Glomerular visceral epithelial cell (primary cell): ENCODE data around the gene SFXN3.

Experiments
- DNase-seq: peaks from one replicate; pipeline ENCODE4 v3.0.0-alpha.2; 2016; ENCODE audit errors: extremely low spot score

Gene SFXN3, protein sequence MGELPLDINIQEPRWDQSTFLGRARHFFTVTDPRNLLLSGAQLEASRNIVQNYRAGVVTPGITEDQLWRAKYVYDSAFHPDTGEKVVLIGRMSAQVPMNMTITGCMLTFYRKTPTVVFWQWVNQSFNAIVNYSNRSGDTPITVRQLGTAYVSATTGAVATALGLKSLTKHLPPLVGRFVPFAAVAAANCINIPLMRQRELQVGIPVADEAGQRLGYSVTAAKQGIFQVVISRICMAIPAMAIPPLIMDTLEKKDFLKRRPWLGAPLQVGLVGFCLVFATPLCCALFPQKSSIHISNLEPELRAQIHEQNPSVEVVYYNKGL

DNA sequence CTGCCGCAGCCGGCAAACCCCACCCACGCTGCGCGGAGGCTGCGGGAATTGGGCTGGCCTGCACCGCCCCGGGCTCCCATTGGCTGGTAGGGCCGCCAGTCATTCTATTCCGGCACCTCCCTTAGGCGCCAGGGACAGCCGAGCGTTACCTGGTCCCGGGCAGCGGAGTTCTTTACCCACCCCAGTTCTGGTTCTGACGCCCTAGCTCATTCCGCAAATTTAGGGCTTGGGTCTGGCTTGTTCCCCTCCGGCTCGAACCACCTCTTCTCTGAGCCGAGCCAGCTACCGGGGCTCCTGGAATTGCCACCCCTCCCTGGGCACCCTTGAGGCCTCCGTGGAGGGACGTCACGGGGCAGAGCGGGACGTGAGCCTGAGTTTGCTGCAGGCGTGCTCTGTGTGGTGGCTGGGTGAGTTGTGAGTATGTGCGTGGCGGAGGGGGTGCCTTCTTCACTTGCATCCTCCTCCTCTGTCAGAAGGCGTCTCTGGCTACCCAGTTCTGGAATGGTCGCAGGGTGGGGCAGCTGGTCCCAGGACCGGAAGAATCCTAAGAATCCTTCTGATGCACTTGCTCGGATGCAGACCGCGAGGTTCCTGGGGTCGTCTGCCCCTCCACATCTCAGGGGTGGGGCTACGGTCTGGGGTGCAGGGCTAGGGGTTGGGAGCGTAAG lies at the start of gene SFXN3, which contains the start of gene PDZD7:
Gene SFXN3, plus strand, starts transcription at position 107 of the 668 bp plus-strand sequence. CDS start 3,461 bp downstream, outside the sequence.
Gene PDZD7, minus strand, starts transcription at position 2 of the 668 bp plus-strand sequence. CDS start 910 bp downstream, outside the sequence.
- peak; percentile 96 for DNase-seq

DNA sequence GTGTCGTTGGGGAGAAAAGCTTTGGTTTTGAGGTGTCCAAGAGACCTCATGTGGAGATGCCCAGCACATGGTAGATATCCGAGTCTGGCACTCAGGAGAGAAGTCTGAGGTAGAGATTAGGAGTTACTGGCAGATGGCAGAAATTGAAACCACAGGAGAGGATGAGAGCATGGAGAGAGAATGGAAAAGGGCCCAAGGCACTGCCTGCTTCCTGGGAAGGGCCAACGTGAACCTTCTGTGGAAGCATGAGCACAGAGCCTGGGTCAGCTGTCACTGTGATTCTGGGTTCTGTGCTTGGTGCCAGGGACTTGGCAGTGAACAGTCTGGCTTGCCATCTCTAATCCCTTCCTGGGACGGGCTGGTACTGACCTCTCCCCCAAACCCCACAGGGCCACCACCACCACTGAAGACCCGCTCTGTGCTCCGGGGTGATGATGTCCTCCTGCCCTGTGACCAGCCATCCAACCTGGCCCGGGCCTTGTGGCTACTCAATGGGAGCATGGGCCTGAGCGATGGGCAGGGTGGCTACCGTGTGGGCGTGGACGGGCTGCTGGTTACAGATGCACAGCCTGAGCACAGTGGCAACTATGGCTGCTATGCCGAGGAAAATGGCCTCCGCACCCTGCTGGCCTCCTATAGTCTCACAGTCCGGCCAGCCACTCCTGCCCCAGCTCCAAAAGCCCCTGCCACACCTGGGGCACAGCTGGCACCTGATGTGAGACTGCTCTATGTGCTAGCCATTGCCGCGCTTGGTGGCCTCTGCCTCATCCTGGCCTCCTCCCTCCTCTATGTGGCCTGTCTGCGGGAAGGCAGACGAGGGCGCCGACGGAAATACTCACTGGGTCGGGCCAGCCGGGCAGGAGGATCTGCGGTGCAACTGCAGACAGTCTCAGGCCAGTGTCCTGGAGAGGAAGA lies 47.9 kb upstream of the SFXN3 start:
- DNase-seq, result no peak

DNA sequence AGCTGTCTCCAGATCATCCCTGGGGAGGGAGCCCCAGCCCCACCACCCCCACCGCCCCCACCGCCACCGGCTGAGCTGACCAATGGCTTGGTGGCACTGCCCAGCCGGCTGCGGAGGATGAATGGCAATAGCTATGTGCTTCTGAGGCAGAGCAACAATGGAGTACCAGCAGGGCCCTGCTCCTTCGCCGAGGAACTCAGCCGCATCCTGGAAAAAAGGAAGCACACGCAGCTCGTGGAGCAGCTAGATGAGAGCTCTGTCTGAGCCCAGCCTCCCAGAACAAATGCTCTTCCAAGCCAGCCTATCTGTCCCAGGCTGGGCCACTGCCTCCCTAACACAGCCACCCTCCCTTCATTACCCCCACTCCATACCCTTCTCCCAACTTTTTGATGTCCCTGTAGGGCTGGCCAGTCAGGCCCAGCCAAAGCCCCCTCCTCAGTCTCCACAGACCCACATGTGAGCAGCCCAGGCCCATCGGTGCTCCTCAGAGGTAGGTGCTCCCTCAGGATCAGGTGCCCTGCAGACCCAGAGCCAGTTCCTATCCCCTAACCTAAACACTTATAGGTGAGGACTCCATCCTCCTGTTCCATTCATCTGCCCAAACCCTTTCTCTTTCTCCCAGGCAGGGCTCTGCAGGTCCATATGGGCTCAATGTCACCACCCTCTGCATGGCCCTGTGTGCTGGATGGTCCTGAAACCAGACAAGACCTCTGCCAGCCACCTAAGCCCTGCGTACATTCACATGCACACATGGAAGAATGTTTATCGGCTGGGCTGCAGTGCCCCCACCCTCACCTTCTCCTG lies 47.0 kb upstream of the SFXN3 start:
- no peak for DNase-seq

DNA sequence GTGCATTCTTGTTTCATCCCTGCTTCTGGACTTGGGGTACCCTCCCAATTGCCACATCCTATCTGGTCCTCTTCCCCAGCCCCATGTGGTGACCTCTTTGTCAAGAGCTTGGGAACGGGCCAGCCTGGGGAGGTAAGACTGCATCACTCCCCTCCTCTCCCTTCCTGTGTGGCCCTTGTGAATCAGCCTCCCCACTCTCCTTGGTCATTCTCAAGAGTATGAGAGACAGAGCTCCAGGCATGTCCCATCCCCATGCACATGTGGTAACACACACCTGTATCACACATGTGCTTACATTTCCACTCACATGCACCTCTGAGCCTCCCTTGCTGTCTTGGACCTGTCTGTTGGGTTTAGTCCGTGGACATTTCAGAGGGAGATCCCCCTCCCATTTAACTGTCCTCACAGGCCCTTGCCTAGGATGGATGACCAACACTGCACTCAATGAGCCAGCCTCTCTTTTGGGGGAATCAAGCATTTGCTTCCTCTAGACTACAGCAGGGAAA lies 46.3 kb upstream of the SFXN3 start:
- DNase-seq, result no peak

DNA sequence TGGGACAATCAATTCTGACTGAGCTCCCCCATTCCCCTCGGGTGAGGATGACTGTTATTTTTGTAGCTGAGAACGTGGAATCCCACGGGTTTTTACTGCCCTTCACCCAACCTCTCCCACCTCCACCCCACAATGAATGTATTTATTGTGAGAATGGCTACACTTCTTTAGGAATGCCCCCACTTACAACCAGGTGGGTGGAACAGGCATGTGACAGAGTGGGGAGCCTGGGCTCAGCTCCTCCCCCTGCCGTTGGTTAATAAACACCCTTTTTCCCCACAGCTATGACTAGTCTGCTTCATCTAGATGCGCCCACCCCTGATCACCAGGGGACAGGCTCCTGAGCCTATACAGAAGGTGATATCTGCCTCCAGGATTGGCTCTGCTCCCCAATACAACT lies 45.7 kb upstream of the SFXN3 start:
- DNase-seq, result no peak

DNA sequence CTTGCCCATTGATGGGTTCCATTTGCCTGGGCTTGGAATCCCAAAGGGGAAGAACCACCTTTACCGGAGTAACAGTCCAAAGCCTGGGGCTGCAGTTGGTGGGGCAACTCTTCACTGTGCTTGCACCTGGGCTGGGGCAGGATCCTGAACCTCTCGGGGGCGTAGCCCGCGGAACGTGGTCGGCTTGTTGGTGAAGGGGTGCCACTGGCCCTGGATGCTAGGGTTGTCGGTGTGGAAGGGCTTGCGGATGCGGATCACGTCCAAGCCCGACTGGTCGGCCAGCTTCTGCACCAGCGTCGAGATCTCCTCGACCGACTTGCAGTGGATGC lies 44.4 kb upstream of the SFXN3 start:
- no peak for DNase-seq

DNA sequence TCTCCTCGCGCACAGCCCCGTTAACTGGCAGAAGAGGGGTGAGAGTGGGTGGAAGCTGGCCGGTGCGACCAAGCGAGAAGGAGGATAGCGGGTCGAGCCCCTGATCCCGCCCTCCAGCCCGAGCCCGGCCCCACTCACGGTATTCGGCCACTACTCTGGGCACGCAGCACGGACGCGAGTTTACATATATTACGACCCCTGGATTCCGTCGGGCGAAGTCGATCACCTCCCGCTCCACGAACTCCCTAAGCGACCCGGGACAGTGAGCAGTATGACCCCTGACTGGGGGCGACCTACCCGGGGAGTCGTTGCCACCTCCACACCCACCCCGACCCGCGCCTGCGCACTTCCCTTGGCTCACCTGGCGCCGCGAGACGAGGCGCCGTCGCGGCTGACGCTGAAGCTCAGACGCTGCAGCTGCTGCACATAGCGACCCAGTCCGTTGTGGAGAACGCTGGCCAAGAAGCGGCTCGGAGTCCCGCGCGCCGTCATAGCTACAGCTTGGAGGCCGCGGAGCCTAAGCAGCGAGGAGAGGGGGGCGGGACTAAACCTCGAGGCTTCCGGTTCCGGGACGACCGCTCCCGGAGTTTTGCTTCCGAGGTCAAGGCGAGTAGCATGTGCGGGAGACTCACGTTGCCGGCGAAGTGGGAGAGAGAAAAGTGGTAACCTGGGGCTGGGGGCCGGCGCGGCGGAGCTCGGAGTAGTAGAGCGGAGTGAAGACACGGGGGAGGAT lies 43.9 kb upstream of the SFXN3 start, which contains the start of the genes MRPL43 and TWNK:
Gene MRPL43, minus strand, starts transcription at position 546 of the 733 bp plus-strand sequence. Its CDS starts 54 bp downstream, at position 492.
Gene TWNK, plus strand, starts transcription at position 592 of the 733 bp plus-strand sequence. CDS start 668 bp downstream, outside the sequence.
- DNase-seq, result peak; percentile 71

DNA sequence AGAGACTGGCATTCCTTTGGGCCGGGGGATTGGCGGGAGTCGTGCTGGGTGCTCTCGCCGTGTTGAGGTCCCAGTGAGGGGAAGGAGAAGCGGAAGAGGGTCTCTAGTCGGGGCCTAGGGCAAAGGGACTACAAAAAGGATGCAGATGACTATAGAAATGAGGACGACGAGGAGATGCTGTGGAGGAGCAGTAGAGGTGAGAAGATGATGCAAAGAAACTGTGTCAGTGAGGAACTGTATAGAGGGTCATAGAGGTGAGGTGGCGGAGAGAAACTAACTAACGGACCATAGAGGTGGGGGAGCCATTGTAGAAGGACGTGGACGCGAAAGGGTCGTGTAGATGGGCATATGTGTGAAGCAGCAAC lies 43.4 kb upstream of the SFXN3 start:
- DNase-seq, result no peak

DNA sequence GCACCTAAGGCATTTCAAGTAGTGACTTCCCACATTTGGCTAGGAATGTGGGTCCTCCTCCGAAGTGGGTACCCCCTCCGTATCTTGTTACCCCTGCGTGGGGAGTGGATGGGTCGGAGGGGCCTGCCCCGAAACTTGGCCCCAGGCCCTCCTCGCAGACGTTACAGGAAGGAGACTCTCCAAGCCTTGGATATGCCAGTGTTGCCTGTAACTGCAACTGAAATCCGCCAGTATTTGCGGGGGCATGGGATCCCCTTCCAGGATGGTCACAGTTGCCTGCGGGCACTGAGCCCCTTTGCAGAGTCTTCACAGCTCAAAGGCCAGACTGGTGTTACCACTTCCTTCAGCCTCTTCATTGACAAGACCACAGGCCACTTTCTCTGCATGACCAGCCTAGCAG lies 42.9 kb upstream of the SFXN3 start:
- DNase-seq, result no peak

DNA sequence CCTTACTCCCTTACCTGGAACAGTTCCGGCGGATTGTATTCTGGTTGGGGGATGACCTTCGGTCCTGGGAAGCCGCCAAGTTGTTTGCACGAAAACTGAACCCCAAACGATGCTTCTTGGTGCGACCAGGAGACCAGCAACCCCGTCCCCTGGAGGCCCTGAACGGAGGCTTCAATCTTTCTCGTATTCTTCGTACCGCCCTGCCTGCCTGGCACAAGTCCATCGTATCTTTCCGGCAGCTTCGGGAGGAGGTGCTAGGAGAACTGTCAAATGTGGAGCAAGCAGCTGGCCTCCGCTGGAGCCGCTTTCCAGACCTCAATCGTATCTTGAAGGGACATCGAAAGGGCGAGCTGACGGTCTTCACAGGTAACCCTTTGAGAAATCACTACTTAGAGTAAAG lies 41.9 kb upstream of the SFXN3 start:
- DNase-seq, result no peak

DNA sequence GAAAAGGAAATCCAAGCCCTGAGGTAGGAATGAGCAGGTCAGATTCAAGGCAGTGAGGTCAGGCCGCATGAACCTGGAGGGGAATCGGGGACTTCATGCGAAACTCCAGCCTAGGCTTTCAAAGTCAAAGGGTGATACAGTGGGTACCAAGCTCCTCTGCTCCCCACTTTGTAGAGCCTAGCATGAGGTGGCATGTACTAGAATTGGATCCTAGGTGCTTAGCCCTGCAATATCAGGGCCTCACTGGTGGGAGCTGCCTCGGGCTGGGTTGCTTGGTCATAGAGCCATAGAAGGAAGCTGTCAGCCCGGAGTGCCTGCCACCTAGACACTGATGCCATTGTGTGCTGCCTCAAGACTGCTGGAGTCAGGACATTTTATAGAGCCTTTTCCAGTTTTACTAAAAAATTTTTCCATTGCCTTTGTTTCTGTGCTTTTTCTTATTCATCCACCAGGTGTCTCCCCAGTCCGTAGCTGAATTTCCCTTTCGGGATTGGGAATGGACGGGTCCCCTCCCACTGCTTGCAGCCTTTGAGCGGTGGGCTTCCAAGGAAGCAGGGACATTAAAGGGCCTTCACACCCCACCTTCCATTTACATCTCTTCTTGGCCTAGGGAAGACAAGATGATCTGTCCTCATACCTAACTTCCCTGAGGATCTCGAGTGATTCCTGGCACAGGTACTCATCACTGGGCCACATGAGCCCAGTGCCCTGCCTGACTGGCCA lies 36.9 kb upstream of the SFXN3 start:
- peak; percentile 41 for DNase-seq

DNA sequence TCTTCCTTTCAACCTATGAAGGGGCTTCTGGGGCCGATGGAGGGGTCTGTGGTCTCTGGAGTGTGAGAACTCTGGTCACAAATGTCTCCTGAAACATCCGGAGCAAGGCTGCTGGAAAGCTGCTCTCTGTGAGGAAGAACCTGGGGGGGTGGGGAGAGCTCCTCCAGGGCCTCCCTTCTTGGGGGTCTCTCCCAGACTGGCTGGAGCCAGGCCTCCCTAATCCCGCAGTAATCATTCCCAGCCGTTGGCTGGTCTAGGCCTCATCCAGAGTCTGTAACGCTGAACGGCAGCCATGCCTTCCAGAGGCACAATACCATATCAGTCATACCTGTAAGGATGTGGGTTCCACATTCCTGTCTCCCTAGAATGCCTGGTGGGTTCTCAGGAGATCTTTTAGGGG lies 35.9 kb upstream of the SFXN3 start:
- DNase-seq, result no peak

DNA sequence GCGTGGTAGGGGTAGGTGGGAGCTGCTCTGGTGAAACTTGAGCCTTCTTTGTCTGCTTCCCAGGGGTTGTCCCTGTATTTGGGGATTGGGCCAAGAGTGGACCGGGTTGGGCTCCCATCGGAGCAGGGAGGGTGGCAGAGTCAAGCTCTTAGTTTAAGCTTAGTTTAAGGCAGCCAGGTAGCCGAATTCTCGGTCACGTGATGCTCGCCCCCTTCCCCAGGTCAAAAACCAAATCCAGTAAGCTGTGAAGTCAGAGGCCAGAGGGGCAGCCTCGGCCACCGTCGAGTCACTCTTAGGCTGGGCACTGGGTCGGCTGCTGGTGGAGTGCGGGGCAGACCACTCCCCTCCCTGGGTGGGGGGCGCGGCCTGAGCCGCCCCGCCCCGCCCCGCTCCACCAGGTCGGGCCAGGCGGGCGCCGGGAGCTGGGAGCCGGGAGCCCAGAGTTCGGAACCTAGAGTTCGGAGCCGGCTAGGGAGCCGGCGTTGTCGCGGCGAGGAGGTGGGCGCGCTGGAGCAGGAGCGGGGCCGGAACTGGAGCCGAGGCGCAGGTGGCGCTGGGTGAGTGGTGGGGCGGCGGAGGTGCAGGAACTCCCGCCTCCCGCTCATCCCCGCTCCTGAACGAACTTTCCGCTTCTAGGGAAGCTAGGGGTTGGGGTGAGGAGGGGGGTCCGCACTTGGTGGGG lies 34.2 kb upstream of the SFXN3 start:
- peak; percentile 44 for DNase-seq

DNA sequence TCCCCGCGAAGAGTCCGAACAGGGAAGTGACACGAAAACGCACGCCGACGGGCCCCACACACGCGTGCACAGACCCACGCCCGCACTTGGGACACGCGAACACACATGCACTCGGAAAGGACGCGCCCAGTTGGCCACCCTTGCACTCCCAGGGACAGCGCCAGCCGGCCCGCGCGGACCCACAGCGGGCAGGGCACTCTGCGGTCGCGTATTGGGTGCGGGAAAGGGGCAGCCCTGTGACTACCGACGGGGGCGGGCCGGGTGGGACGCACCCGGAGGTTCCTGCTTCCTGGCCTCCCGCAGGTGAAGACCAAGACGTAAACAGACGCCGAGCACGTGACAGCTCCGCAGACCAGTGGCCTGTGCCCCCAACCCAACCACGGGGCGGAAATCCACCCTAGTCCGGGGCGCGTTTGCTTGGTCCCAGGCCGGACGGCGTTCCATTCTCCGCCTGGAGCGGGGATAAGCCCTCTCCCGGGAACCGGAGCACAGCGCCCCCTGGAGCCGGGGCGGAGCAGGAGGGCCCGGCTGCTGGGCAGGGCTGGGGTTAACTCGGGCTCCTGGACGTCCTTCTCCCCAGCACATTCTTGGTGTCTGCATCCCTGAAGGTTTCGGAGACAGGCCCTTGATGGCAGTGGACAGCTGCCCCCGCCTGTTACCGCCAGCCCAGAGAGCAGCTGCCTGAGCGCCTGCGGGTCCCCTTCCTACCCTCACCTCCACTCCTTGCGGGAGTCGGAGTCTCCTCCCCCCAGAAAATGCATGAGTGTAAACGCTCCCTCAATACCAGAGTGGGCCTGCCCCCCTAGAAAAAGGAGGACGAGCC lies 33.5 kb upstream of the SFXN3 start:
- DNase-seq, result peak; percentile 81

DNA sequence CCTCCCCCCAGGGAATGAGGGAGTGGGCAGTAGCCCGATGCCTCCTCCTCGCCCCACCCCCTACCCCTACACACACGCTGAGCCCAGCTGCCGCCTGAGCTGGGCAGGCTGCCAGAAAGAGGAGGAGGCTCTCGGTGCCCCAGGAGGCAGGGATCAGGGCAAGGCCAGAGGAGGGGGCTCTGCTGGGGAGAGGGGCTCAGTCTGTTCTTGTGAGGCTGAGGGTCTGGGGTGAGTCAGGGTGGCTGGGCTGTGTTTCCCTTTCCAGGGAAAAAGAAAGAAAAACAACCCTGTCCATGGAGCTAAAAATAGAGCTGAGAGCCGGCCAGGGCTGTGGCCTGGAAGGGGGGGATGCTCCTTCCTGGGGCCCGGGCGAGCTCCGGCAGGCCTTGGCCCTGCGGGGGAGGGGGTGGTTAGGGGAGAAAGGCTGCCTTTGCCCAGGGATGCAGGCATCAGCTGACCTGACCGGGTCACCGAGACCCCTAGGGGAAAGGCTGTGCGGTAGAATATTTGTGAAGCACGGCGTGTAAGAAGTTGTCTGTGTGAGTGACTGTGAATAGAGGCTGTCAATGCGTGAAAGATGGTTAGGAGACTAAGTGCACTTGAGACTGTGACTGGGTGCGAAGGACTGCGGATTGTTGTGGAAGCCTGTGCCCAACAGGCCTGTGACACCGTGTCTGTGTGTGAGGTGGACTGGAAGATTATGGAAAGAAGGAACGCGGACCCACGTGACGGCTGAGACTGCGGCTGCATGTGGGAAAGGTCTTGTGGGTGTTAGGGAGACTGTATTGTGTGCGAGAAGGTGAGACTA lies 32.6 kb upstream of the SFXN3 start:
- peak; percentile 89 for DNase-seq

DNA sequence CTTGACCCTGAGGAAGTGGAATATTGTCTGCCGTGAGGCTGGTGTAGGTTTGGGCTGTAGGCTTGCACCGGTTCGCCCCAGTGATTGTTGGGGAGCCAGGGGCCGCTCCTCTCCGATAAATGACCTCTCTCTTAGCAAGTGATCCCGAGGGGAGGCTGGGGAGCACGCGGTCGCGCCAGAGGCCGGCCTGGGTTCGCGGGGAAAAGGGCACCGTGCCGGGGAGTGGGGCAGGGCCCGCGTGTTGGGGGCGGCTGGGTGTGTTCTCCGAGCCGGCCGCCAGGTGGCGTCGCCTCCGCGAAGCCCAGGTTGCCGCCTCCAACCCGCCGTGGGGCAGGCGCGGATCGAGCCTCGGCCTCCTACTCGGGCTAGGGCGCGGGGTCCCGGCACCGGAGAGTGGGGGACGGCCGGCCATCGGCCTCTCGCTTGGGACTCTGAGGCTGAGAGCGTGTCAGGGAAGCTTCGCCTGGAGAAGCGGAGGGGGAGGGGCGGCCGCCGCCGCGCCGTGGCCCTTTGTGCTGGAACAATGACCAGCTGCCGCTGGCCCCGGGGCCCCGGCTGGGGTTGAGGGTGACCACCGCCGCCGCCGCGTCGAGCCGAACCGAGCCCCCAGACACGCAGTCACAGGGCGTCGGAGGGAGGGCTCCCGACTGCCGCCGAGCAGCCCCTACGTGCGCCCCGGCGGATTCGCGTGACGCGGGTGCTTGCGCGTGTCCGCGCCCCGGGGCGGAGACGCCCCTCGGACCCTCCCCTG lies 31.9 kb upstream of the SFXN3 start:
- peak; percentile 80 for DNase-seq

DNA sequence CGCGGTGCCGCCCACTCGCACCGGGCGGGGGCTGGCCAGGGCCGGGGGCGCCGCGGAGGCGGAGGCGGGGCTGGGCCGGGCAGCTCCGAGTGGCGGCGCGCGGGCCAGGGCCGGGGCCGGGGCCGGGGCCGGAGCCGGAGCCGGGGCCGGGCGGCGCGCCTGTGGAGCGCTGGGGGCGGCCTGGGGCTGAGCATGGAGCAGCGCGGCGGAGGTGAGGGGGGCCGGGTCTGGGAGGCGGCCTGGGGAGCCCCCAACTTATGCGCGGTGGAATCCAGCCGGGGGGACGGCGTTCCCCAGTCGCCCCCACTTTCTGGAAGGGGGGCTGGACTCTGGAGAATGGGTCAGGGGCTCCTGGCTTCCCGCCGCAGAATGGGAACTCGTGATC lies 31.3 kb upstream of the SFXN3 start, which contains the start of gene LZTS2:
Gene LZTS2, plus strand, starts transcription at position 67 of the 385 bp plus-strand sequence. CDS start 2,731 bp downstream, outside the sequence.
- no peak for DNase-seq
